HepG2 (cell line): ENCODE data around the gene DOCK3.

Experiments used
- FOXM1 ChIP-seq: sonication (generic); formaldehyde crosslinking; IDR thresholded peaks from 2 replicates; pipeline ENCODE4 v1.5.0; 2020; ENCODE audit warnings: missing genetic modification reagents
- MAX ChIP-seq: IDR thresholded peaks from 2 replicates; pipeline ENCODE4 v1.6.1; 2012; ENCODE audit warnings: inconsistent platforms
- SIN3A ChIP-seq: IDR thresholded peaks from 2 replicates; pipeline ENCODE4 v1.6.1; 2011; ENCODE audit warnings: low read depth, mild to moderate bottlenecking, control low read depth, low read length, borderline replicate concordance

GRCh38 chr3:50687916-50688315 lies 13.2 kb downstream of the DOCK3 start:
- TF ChIP-seq MAX (no peak), SIN3A (no peak), FOXM1 (no peak)
